ENCODE measurements around the gene BLOC1S3.
"Not testable (repeated sequence)": the region's sequence is repeated elsewhere in the genome, so short reads cannot be mapped to it uniquely, and the experiment has no call there.

The BLOC1S3 gene

DNA sequence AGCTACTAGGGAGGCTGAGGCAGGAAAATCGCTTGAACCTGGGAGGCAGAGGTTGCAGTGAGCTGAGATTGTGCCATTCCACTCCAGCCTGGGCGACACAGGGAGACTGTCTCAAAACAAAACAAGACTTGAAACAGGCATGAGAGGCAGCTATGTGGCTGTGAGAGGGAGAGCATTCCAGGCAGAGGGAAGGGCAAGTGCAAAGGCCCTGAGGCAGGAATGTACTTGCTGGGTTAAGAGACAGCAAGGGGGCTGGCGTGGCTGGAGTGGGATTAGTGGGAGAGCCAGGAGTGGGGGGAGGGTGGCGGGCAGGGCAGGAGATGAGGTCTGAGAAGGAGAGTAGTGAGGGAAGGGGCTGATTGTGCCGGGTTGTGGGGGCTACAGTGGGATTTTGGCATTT is 45.3 kb downstream of the BLOC1S3 start:
- ATAC-seq (replicated peaks) (no peak), DNase-seq (no peak)
- Mint-ChIP-seq H3K9me3 (peaks cover 0 to 2% of the 10 kb centered on the region in 2 donors), H3K36me3 (no peaks in the 10 kb centered on the region), H3K4me3 (no peak overlapping the region), H3K4me1 (no peaks in the 10 kb centered on the region), H3K27ac (no peak overlapping the region), H3K27me3 (peaks cover 37 to 67% of the 10 kb centered on the region in 2 donors)

- no peak overlapping the region for H3K4me3 Mint-ChIP-seq
- no peak for ATAC-seq (replicated peaks)
- no peak for DNase-seq
- peaks cover 37 to 67% of the 10 kb centered on the region in 2 donors for H3K27me3 Mint-ChIP-seq
- no peak overlapping the region for H3K27ac Mint-ChIP-seq
- H3K9me3 Mint-ChIP-seq, result peaks cover 0 to 2% of the 10 kb centered on the region in 2 donors
- no peaks in the 10 kb centered on the region for H3K4me1 Mint-ChIP-seq
- H3K36me3 Mint-ChIP-seq, result no peaks in the 10 kb centered on the region
These were observed 46.1 kb downstream of the BLOC1S3 start for GRCh38 chr19:45224645-45225044.

DNA sequence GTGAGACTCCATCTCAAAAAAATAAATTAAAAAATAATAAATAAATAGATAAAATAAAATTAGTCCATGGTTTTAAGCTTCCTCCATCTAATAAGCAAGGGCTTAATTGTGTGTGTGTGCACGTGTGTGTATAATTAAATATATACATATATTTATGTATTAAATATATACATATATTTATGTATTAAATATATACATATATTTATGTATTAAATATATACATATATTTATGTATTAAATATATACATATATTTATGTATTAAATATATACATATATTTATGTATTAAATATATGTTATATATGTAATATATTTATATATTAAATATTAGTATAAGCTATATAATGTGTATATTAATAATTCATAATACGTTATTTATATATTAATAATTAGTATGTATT is 50.5 kb downstream of the BLOC1S3 start:
- not testable (repeated sequence) for ATAC-seq (replicated peaks); H3K4me3 Mint-ChIP-seq; H3K36me3 Mint-ChIP-seq; H3K9me3 Mint-ChIP-seq; DNase-seq; H3K27ac Mint-ChIP-seq; H3K4me1 Mint-ChIP-seq
- peaks cover 34 to 43% of the 10 kb centered on the region in 2 donors for H3K27me3 Mint-ChIP-seq

Measured in stimulated activated naive B cell treated with anti-CD40 and anti-IgM and Interleukin-4, amounts not matched to agents 10 μg/mL and 1 μg/mL and 100 μg/mL, for 72 hours (primary cell).